DMS153 treated with DMSO at 0.1 percent for 48 hours (cell line): ENCODE data around the gene CACHD1.

Experiments
- DNase-seq: peaks from one replicate; lab custom pipeline; 2025; ENCODE audit not compliant: unreplicated experiment; lab: John Stamatoyannopoulos, UW

Gene CACHD1

DNA sequence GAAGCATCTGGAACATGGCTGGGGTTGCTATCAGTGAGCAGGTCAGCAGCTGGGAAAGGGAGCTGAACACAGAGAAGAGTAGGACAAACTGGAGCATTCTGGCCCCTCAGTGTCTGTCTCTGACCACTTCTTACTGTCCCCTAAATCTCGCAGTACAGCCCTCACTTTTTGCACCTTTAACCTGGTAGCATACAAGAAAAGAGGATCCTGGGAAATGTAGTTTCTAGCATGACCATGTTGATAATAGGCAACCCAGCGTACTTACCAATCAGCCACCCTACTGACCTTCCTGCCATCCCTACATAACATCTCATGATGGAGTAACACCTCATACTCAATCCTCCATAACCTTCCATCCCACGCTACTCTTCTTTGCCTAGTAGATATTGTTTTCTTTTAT is 175.8 kb downstream of the CACHD1 start:
- no peak for DNase-seq

DNA sequence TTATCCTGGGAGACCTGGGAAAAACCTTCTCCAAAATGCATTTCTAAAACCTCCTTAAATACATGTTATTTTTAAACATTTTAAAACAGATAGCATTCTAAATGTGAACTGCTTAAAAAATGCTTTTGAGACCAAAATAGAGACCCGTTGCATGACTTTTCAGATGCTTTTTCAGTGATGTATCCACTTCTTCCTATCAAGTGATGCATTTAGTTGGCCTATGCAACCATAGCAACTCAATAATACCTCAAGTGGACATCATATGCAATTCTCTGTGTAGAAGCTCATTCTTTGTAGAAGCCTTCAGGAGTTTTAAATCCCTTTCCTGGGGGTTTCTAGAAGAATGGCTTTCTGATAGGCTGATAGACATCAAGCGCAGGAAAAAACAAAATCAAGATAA is 180.5 kb downstream of the CACHD1 start:
- no peak for DNase-seq

DNA sequence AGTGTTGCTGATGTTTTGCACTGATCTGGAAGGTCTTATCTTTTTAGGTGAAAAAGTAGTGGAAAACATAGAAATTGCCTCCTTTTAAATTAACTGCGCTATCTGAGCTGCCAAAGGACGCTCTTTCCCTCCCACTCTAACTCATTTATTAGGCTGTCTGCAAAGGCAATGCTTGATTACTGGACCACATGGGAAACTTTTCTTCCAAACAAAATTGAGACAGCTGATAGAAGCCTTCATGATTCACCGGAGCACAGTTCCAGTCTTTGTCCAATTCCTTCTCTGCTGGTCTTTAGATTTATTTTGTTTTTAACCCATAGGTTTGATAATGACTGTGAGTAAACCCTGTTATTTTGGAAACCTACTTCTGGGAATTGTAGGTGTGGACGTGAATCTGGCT is 181.9 kb downstream of the CACHD1 start:
- DNase-seq = no peak

DNA sequence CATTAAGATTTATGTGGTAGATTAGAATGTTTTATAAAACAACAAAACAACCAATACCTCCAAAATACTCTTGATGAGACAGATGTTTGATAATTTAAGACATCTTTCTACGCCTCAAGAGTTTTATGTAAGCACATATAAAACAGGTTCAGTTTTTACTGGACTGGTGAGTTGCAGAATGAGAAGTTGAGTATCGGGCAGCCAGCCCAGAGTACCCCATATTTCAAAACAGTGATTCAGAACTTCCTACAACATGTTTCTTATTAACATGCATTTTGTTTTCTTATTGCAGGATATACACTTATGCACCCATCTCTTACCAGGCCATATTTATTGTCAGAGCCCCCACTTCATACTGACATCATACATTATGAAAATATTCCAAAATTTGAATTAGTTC is 183.5 kb downstream of the CACHD1 start:
- no peak for DNase-seq

DNA sequence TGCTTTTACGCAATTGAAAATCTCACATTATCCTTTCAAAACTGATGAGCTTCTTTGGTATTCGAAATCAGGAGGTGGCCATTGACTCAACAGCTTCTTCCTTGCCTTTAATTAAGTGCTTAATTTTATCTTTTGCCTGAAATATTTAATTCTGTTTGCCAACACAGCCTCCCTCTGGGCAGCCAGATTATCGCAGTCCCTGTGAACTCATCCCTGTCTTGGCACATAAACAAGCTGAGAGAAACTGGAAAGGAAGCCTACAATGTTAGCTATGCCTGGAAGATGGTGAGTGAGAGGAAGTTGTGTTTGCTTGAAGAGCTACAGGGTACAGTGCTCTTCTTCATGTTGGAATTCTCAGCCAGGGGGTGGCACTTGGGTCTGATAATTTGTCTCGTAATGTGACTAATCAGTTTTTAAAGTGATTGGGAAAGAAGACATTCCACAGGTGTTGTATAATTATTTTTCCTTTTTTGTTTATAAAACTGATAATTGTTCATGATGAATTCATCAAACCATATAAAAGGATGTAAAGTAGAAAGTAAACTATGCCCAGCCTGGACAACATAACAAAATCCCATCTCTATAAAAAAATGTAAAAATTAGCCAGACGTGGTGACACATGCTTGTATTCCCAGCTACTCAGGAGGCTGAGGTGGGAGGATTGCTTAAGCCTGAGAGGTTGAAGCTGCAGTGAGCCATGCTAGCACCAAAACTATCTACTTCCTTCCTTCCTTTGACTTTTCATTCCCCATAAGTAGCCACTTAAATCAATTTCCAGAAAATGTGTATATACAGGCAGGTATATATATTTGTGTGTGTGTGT is 184.8 kb downstream of the CACHD1 start:
- DNase-seq = no peak

DNA sequence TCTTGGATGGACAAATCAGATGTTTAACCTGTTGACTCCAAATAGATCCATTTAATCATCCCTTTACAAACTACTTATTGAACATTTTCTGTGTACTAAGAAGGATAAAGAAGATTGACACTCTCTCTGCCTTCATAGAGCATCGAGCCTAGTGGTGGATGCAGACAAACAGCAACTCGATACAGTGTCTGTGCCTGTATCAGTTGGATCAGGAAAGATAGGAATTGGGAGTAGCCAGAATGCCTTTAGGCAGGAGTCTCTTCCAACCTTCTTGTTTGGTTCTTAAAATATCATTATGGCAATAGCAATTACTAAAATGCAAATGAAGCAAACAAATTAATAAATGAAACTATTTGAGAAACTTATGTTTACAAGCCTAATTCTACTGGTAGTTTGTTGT is 185.9 kb downstream of the CACHD1 start:
- no peak for DNase-seq

DNA sequence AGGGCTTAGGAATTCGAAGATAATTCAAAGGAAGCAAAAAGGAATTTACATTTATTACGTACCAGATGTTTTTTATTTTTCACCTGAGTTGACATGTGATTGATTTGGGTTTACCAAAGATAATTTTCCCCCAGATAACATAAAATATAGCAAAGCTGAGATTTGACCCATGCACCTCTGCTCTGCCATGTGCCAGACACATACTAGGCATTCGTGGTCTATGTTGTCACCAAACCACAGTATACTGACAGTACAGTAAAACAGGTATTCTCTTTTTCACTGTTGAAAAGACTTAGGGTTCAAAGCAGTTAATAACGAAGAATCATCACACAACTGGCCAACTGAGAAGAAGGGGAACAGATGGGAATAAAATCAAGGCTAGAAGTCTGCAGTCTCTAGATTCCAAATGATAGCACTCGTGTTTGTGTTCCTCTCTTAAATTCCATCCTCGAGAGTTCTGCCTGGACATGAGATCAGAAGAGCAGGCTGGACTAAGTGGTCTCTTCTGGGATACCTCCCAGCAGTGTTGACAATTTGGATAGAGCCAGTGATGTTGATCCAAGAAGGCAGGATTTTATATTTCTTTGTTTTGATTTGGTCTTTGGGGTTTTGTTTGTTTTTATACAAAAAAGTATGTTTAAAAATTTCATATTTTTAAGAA is 189.7 kb downstream of the CACHD1 start:
- DNase-seq = no peak

DNA sequence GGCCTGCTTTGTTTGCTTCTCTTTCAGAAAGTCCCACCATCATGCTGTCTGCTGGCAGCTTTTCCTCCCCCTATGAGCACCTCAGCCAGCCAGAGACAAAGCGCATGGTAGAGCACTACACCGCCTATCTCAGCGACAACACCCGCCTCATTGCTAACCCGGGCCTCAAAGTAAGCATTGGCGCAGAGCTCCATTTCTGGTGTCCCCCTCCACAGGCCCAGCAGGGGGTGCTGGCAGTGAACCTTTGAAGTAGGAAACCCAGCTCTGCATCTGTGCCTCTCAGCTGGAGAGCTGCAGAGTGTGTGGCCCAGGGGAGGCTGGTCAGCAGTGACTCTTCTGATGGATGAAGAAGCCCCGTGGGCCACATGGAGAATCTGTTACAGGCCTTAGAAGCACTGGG is 193.7 kb downstream of the CACHD1 start:
- no peak for DNase-seq

DNA sequence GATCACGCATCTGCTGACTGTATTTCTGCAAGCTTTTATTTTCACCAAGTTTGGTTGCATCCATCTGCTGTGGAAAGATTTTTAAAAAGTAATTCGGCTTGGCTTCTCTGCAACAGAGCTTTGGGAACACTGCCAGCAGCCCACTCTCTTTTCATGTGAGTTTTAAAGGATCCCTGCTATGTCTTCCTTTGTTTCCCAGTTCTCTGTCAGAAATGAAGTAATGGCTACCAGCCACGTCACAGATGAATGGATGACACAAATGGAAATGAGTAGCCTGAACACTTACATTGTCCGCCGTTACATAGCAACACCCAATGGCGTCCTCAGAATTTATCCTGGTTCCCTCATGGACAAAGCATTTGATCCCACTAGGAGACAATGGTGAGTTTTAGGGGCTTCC is 194.4 kb downstream of the CACHD1 start:
- no peak for DNase-seq

DNA sequence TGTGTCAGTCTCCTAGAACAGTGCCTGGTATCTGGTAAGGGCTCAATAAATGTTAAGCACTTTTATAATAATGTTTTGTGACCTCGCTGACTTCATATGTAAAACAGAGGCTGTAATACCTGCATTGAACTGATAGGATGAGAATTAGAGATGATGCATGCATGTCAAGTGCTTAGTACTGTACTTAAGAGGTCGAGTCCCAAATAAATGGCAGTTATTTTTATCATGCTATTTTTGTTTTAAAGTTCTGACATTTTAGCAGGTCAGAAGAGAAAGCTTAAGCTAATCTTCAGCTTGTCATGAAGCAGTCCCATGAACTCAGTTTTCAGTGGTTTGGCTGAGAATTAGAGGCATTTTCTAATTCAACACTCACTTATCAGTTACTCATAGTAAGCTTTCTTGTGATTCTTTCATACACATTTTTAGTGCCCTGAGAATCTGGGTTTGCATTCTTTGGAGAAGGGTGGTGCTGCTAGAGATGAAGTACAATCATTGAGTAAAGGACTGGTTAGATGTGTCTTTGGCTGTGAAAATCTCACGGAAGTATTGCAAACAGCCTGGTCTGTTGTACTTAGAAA is 199.3 kb downstream of the CACHD1 start:
- no peak for DNase-seq

DNA sequence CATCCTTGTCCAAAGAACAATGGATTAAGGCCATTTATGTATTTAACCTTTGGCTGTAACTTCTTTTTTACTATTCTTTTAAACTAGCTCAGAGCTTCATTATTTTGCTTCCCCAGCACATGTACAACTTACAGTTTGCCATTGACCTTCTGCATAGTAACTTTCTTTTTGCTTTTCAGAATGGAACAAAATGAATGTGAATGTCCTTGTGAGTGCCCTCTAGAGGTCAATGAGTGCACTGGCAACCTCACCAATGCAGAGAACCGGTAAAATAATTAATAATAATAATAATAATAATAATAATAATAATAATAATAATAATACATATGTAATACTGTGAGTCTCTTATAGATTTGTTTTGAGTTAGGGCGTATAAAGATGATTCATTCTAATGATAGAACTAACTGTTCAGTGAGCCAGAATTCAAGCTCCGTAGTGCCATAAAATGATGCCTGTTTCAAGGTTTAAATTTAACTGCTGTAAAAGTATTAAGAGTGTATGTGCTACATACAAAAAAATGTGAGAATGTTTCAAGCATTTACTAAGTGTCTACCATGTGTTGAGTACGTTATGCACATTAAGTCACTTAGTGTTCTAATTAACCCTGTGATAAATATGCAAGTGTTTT is 205.9 kb downstream of the CACHD1 start:
- no peak for DNase-seq

DNA sequence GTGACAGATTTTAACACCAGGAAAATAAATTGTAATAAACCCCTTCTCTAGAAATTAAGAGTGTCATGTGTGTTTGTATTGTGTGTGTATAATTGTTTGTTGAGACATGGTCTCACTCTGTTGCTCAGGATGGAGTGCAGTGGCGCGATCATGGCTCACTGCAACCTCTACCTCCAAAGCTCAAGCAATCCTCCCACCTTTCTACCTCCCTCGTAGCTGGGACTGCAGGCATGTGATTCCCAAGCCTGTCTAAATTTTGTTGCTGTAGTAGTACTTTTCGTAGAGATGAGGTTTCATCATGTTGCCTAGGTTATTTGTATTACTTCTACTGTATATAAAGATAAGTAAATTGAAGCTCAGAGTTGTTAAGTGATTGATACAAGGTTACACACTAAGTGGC is 206.5 kb downstream of the CACHD1 start:
- DNase-seq = no peak

DNA sequence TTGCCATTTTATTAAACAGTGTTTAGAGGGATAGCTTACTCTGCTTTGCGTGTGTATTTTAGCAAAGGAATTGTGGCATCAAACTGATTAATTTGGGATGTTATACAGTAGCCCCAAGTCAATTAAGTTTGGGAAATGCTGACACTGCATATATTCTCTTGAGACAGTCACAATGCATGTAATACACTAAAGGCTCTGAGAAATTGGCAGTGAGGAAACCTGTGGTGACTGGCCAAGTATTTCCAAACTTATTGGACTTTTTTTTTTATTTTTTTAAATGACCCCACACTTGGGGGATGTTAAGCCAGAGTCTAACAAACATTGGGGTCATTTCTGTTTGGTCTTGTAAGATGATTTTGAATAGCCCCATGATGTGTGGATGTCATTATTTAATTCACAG is 207.6 kb downstream of the CACHD1 start:
- DNase-seq = no peak

DNA sequence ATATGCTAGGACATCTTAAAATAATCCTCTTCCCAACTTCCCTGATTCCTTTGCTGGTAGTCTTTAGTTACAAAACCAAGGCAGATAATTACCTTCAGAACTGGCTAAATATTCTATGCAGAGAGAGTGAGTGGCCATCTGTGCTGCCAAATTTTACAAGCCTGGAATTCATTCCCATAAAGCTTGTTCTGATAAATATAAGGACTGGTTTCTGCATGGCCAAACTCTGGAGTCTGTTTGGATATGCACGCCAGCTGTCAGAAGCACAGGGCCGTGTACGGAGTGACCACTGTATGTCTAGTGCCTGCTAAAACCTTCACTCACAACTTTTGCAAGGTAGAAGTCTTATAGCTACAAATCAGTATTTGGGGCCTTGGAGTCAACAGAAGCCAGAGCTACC is 208.4 kb downstream of the CACHD1 start:
- DNase-seq = no peak

DNA sequence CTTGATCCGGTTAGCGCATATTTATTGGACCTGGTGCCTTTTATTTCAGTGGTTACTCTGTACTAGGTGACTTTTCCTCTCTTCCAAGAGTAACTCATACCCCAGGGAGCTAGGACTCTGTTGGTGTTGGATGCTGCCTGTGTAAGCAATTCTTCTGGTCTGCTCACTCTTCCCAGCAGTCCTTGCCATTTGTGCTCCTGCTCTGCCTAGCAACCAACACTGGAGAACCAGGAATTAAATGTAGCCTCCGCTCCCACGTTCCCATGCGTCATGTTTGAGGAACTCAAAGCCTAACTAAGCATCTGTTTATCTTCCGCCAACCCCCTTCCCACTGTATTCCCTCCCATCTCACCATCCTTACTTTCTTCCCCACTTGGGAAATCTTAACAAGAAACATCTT is 209.2 kb downstream of the CACHD1 start:
- no peak for DNase-seq

DNA sequence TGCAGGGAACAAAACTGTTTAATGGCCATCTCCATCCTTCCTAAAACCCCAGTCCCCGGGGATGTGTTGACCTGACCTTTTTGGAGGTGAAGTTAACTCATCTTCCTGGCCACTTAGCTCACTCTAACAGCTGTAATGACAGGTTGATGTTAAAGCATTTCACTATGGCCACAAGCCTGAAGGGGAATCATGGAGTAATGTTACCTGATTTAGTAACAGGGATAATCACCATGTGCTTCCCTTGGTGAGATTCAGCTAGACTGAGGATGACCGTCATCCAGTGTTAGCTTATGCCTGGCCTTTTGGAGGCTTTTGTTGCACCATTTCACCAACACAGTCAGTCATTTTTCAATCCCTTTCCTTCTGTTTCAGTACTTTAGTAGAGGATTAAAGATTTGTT is 210.7 kb downstream of the CACHD1 start:
- DNase-seq = no peak

DNA sequence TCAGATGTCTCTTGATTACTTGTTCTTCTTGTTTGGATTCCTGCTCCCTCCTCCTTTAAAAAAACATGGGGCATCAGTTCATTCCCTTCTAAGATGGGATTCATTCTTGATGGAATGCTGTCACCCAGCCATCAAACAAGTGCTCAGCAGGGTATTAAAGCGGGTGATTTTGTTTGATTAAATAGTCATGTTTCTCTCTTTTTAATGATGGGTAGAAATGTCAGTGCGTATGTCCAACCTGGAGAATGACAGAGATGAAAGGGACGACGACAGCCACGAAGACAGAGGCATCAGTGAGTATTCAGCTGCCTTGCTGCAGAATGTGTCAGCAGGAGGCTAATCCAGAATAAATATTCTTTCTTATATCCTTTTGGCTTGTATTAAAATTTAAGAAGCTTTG is 211.1 kb downstream of the CACHD1 start:
- no peak for DNase-seq

DNA sequence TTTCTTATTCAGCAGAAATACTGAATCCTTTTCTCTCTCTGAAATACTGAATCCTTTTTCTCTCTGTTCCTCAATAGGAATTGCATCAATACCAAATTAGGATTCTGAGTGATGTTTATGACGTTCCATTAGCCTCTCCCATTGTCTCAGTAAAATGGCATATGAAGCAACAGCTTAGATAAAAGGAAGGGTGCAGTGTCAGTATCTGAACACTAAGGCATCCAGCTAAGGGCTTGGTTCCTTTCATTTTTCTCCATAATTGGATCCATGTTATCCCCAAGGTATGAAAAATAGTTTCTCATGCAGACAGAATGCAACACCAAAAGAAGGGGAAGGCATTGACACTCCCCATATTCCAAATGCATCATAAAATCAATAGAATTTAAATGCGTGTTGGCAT is 213.5 kb downstream of the CACHD1 start:
- DNase-seq = no peak

DNA sequence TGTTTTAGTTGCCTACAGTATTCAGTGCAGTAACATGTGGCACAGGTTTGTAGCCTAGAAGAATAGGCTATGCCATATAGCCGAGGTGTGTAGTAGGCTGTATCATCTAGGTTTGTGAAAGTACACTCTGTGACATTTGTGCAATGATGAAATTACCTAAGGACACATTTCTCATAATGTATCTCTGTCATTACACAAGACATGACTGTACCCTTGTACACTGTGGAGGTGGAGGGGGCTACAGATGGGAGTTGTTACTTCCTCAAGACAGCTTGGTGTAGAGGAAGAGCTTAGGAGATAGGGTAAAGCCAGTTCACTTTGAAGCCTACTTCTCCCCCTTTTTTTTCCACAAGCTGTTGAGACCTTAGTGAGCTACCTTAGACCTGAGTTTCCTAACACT is 215.3 kb downstream of the CACHD1 start:
- DNase-seq = no peak

DNA sequence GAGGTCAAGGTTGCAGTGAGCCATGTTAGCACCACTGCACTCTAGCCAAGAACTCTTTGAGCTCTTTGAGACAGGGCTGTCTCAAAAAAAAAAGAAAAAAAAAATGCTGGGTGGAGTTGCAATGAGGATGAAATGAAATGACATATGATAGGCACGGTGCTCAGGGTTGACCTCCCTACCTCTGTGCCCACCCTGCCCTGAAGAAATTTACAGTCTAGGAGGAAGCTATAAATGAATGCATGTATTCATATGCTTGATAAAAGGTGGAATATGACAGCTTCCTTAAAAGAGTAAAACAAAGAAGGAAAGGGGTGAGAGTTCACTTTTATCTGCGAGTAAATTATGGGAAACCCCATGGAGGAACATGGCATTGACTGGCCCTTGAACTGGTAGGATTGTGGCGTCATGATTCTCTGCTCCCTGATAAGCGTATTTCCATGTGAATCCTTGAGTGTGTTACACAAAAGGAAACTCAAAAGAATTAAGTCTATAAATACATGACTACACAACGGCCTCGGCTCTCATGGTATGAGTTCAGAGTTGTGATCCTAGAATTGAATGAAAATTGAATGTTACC is 215.9 kb downstream of the CACHD1 start:
- DNase-seq = no peak

DNA sequence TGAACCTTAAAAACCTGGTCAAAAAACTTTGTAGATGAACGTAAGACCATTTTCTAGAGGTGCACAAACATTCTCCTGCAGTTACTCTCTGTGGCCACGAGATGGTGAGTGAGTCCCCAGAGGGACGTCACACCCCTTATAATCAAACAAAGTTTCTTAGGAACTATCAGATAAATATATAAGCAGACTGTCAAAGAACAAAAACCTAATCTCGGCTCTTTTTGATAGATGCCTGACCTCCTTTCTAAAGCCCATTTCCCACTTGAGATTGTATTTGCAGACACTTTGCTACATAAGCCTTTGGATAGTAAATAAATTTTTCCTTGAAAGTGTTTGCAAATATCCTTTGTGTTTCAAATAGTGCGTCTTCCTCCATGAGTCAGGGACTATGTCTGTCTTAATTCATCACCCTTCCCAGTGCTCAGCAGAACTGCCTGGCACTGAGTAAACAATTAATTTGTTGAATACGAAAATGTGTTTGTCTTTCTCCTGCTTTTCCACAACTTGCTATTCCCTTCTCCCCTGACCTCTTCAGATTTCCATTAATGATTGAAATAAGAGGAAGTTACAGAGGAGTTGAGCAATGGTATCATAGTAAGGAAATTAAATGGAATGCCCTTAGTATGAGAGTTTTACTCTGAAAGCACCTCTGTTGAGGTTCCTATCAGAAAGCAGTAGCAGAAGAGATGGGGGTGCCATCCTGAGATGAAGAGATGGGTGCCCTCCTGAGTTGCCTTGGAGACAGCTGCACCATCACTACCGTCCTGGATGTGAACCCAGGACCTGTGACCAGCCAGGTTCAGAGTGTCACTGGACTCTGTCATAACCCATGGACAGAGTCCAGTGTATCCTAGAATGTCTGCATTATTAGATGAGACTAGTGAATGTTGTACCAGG is 217.1 kb downstream of the CACHD1 start:
- peak; percentile 36 for DNase-seq
